Mesenchymal stem cell (in vitro differentiated cells and primary cell): Measurements from ENCODE around the gene NTPCR.
A peak's percentile ranks its signal among the peaks of the same experiment; 100 is the strongest.

Experiments
- DNase-seq: peaks from one replicate; pipeline ENCODE4 v3.0.0-alpha.2; 2013
- H2AFZ ChIP-seq: one replicate; pipeline ENCODE4 v1.6.1; 2013; ENCODE audit warnings: low read depth, mild to moderate bottlenecking, control low read depth, inconsistent platforms, low read length, moderate library complexity
- H2AK5ac ChIP-seq: 2 replicates; pipeline ENCODE4 v1.6.1; 2013; ENCODE audit warnings: low read length, moderate library complexity, mild to moderate bottlenecking, inconsistent platforms; ENCODE audit not compliant: severe bottlenecking
- H2BK120ac ChIP-seq: one replicate; pipeline ENCODE4 v1.6.1; 2013; ENCODE audit warnings: low read depth, mild to moderate bottlenecking, inconsistent platforms, low read length, moderate library complexity
- H2BK12ac ChIP-seq, 2 experiments: one replicate each; pipeline ENCODE4 v1.6.1; 2013; ENCODE audit warnings: inconsistent platforms in 2 of 2, low read length in 2 of 2, mild to moderate bottlenecking in 2 of 2, moderate library complexity in 2 of 2, control low read depth in 1 of 2
- H2BK15ac ChIP-seq: one replicate; pipeline ENCODE4 v1.6.1; 2013; ENCODE audit warnings: mild to moderate bottlenecking, low read depth, inconsistent platforms; ENCODE audit not compliant: poor library complexity, severe bottlenecking
- H2BK5ac ChIP-seq: 2 replicates; pipeline ENCODE4 v1.6.1; 2013; ENCODE audit warnings: low read depth, mild to moderate bottlenecking, low read length, control low read depth, inconsistent platforms; ENCODE audit not compliant: poor library complexity, severe bottlenecking
- H3K14ac ChIP-seq, 2 experiments: one replicate each; pipeline ENCODE4 v1.6.1; 2013; ENCODE audit warnings: inconsistent platforms in 2 of 2, low read length in 2 of 2, control low read depth in 1 of 2, mild to moderate bottlenecking in 1 of 2, moderate library complexity in 1 of 2
- H3K18ac ChIP-seq, 2 experiments: one replicate each; pipeline ENCODE4 v1.6.1; 2013; ENCODE audit warnings: inconsistent platforms in 2 of 2, low read length in 2 of 2, control low read depth in 1 of 2, low read depth in 1 of 2, mild to moderate bottlenecking in 1 of 2
- H3K23ac ChIP-seq, 2 experiments: one replicate each; pipeline ENCODE4 v1.6.1; 2013; ENCODE audit warnings: inconsistent platforms in 2 of 2, low read length in 2 of 2, mild to moderate bottlenecking in 2 of 2, moderate library complexity in 2 of 2, control low read depth in 1 of 2
- H3K27ac ChIP-seq: 2 replicates; pipeline ENCODE4 v1.5.1; 2013; ENCODE audit warnings: mild to moderate bottlenecking, moderate library complexity, low read length, control low read depth, inconsistent platforms; ENCODE audit not compliant: poor library complexity, severe bottlenecking
- H3K27me3 ChIP-seq, 2 experiments: 2 replicates each; pipeline versions ENCODE4 v1.6.1 to v1.7.0; 2013; ENCODE audit warnings: low read length in 2 of 2, mild to moderate bottlenecking in 2 of 2, moderate library complexity in 2 of 2, control low read depth in 1 of 2, inconsistent platforms in 1 of 2; ENCODE audit not compliant: control insufficient read depth in 1 of 2, insufficient read depth in 1 of 2
- H3K36me3 ChIP-seq, 2 experiments: 2 replicates each; pipeline versions ENCODE4 v1.6.1 to v1.7.0; 2013; ENCODE audit warnings: low read length in 2 of 2, control low read depth in 1 of 2, inconsistent platforms in 1 of 2, low read depth in 1 of 2, mild to moderate bottlenecking in 1 of 2; ENCODE audit not compliant: insufficient read depth in 2 of 2, control insufficient read depth in 1 of 2
- H3K4ac ChIP-seq, 2 experiments: one replicate each; pipeline ENCODE4 v1.6.1; 2013; ENCODE audit warnings: inconsistent platforms in 2 of 2, low read length in 2 of 2, mild to moderate bottlenecking in 2 of 2, moderate library complexity in 2 of 2, control low read depth in 1 of 2, low read depth in 1 of 2
- H3K4me1 ChIP-seq: 2 replicates; pipeline ENCODE4 v1.6.1; 2013; ENCODE audit warnings: low read depth, low read length, control low read depth; ENCODE audit not compliant: control insufficient read depth, insufficient read depth
- H3K4me2 ChIP-seq: 2 replicates; pipeline ENCODE4 v1.6.1; 2013; ENCODE audit warnings: low read length, mild to moderate bottlenecking, inconsistent platforms; ENCODE audit not compliant: poor library complexity, severe bottlenecking
- H3K4me3 ChIP-seq, 2 experiments: 2 replicates each; pipeline versions ENCODE4 v1.5.1 to v1.7.0; 2013; ENCODE audit warnings: low read length in 2 of 2, mild to moderate bottlenecking in 2 of 2, control low read depth in 1 of 2, low read depth in 1 of 2; ENCODE audit not compliant: insufficient read depth in 1 of 2
- H3K79me1 ChIP-seq: replicated peaks from 2 replicates; pipeline ENCODE4 v1.6.1; 2013; ENCODE audit warnings: mild to moderate bottlenecking, control low read depth, low read length, inconsistent platforms; ENCODE audit not compliant: poor library complexity, severe bottlenecking
- H3K9ac ChIP-seq: 2 replicates; pipeline ENCODE4 v1.7.0; 2013; ENCODE audit warnings: mild to moderate bottlenecking, low read length, moderate library complexity
- H3K9me3 ChIP-seq: 2 replicates; pipeline ENCODE4 v1.7.0; 2013; ENCODE audit warnings: mild to moderate bottlenecking, low read length; ENCODE audit not compliant: control insufficient read depth
- H4K8ac ChIP-seq: one replicate; pipeline ENCODE4 v1.6.1; 2013; ENCODE audit warnings: inconsistent platforms, mild to moderate bottlenecking, low read length, moderate library complexity
- H4K91ac ChIP-seq: one replicate; pipeline ENCODE4 v1.6.1; 2013; ENCODE audit warnings: mild to moderate bottlenecking, low read length, inconsistent platforms
- WGBS: methylation state at CpG from one replicate; pipeline ENCODE4 v1.1.7; 2013; ENCODE audit warnings: mixed read lengths; 5-methylcytosine and 5-hydroxymethylcytosine counted together

The NTPCR gene

GRCh38 chr1:232922485-232922884 lies 27.9 kb upstream of the NTPCR start:
- Histone ChIP-seq H2BK5ac (no peak overlapping the region), H3K4me3 (no peak overlapping the region), H3K27ac (no peak overlapping the region), H2BK15ac (no peak overlapping the region), H4K8ac (no peak overlapping the region), H4K91ac (no peak overlapping the region), H2BK120ac (no peak overlapping the region), H3K36me3 (no peaks in the 10 kb centered on the region), H3K79me1 (no peaks in the 10 kb centered on the region), H2BK12ac (no peak overlapping the region), H3K23ac (no peak overlapping the region), H3K4ac (no peak overlapping the region), H2AK5ac (no peak overlapping the region), H3K4me1 (peaks cover 2% of the 10 kb centered on the region), H3K9ac (peak overlapping the region; percentile 37), H2AFZ (no peak overlapping the region), H3K27me3 (no peaks in the 10 kb centered on the region), H3K9me3 (no peaks in the 10 kb centered on the region), H3K4me2 (no peak overlapping the region), H3K18ac (no peak overlapping the region), H3K14ac (no peak overlapping the region)
- WGBS, result 53% methylated on average over 2 of the region's 2 CpGs
- DNase-seq, result peak; percentile 60

GRCh38 chr1:232923739-232924386 lies 26.5 kb upstream of the NTPCR start:
- H2BK12ac ChIP-seq, result peak overlapping the region in 1 of 2 experiments; percentile 20
- no peak overlapping the region for H2BK5ac ChIP-seq
- H3K79me1 ChIP-seq, result no peaks in the 10 kb centered on the region
- H3K9me3 ChIP-seq, result no peaks in the 10 kb centered on the region
- peak overlapping the region in 1 of 2 experiments; percentile 38 for H3K4ac ChIP-seq
- peak overlapping the region; percentile 26 for H2AK5ac ChIP-seq
- no peak overlapping the region for H2BK120ac ChIP-seq
- H3K4me3 ChIP-seq, result no peak overlapping the region
- H3K14ac ChIP-seq, result peak overlapping the region in 1 of 2 experiments; percentile 35
- peak overlapping the region in 1 of 2 experiments; percentile 48 for H3K18ac ChIP-seq
- no peaks in the 10 kb centered on the region for H3K27me3 ChIP-seq
- H2BK15ac ChIP-seq, result no peak overlapping the region
- H4K8ac ChIP-seq, result no peak overlapping the region
- peaks cover 2% of the 10 kb centered on the region for H3K4me1 ChIP-seq
- no peaks in the 10 kb centered on the region for H3K36me3 ChIP-seq
- peak overlapping the region; percentile 43 for H4K91ac ChIP-seq
- peak; percentile 18 for DNase-seq
- peak overlapping the region; percentile 15 for H3K27ac ChIP-seq
- H3K4me2 ChIP-seq, result peak overlapping the region; percentile 10
- no peak overlapping the region for H3K23ac ChIP-seq
- H3K9ac ChIP-seq, result no peak overlapping the region
- H2AFZ ChIP-seq, result no peak overlapping the region
- WGBS, result 53% methylated on average over 1 of the region's 4 CpGs

GRCh38 chr1:232924874-232925273 lies 25.5 kb upstream of the NTPCR start:
- Histone ChIP-seq H3K4me1 (peaks cover 2% of the 10 kb centered on the region), H3K27ac (no peak overlapping the region), H2BK120ac (no peak overlapping the region), H3K9ac (no peak overlapping the region), H3K27me3 (no peaks in the 10 kb centered on the region), H2BK12ac (no peak overlapping the region), H3K9me3 (no peaks in the 10 kb centered on the region), H3K4me3 (no peak overlapping the region), H2BK15ac (no peak overlapping the region), H4K91ac (no peak overlapping the region), H2AK5ac (no peak overlapping the region), H4K8ac (no peak overlapping the region), H3K23ac (no peak overlapping the region), H3K14ac (no peak overlapping the region), H3K36me3 (no peaks in the 10 kb centered on the region), H2AFZ (no peak overlapping the region), H3K4me2 (no peak overlapping the region), H2BK5ac (no peak overlapping the region), H3K79me1 (no peaks in the 10 kb centered on the region), H3K4ac (no peak overlapping the region), H3K18ac (no peak overlapping the region)
- 75% methylated on average over 2 of the region's 3 CpGs for WGBS
- DNase-seq, result no peak

GRCh38 chr1:232925421-232926220 lies 24.8 kb upstream of the NTPCR start:
- Histone ChIP-seq H3K4me2 (no peak overlapping the region), H4K91ac (no peak overlapping the region), H2BK120ac (no peak overlapping the region), H3K27me3 (no peaks in the 10 kb centered on the region), H3K4ac (no peak overlapping the region), H3K4me1 (peaks cover 2% of the 10 kb centered on the region), H4K8ac (no peak overlapping the region), H3K27ac (no peak overlapping the region), H3K4me3 (no peak overlapping the region), H2AFZ (no peak overlapping the region), H3K23ac (no peak overlapping the region), H2BK12ac (no peak overlapping the region), H2BK5ac (no peak overlapping the region), H2BK15ac (no peak overlapping the region), H3K18ac (no peak overlapping the region), H3K9ac (no peak overlapping the region), H3K36me3 (no peaks in the 10 kb centered on the region), H3K9me3 (no peaks in the 10 kb centered on the region), H2AK5ac (no peak overlapping the region), H3K79me1 (no peaks in the 10 kb centered on the region), H3K14ac (no peak overlapping the region)
- DNase-seq, result no peak
- 88% methylated on average over 5 of the region's 5 CpGs for WGBS
